HepG2 (cell line): Measurements from ENCODE around the gene PRKCE. TPM values are rescaled to one million over a fixed set of nuclear protein-coding genes. Genes with fewer than 3 reads are reported as not detected.

ENCODE experiments used
- ARNT2 ChIP-seq: sonication (generic); formaldehyde crosslinking; IDR thresholded peaks from 2 replicates; pipeline ENCODE4 v1.8.0; 2022; ENCODE audit warnings: mild to moderate bottlenecking, low read depth, missing genetic modification reagents, moderate library complexity
- HNF4A ChIP-seq: sonication (generic); formaldehyde crosslinking; IDR thresholded peaks from 2 replicates; pipeline ENCODE4 v1.4.0; 2020; ENCODE audit warnings: missing genetic modification reagents
- HOXD1 ChIP-seq: sonication (generic); formaldehyde crosslinking; IDR thresholded peaks from 2 replicates; pipeline ENCODE4 v1.5.0; 2020; ENCODE audit warnings: missing genetic modification reagents
- KLF12 ChIP-seq: sonication (generic); formaldehyde crosslinking; IDR thresholded peaks from 2 replicates; pipeline ENCODE4 v1.4.0; 2020; ENCODE audit warnings: missing genetic modification reagents, borderline replicate concordance
- MED8 ChIP-seq: sonication (generic); formaldehyde crosslinking; IDR thresholded peaks from 2 replicates; pipeline ENCODE4 v1.8.1; 2023; ENCODE audit warnings: mild to moderate bottlenecking, missing genetic modification reagents; ENCODE audit not compliant: insufficient replicate concordance
- NCOA2 ChIP-seq: sonication (generic); formaldehyde crosslinking; IDR thresholded peaks from 2 replicates; pipeline ENCODE4 v1.8.0; 2022; ENCODE audit warnings: inconsistent platforms
- NFE2L1 ChIP-seq: sonication (generic); formaldehyde crosslinking; IDR thresholded peaks from 2 replicates; pipeline ENCODE4 v1.4.0; 2020; ENCODE audit warnings: missing genetic modification reagents, mild to moderate bottlenecking, borderline replicate concordance
- REPIN1 ChIP-seq: sonication (generic); formaldehyde crosslinking; IDR thresholded peaks from 2 replicates; pipeline ENCODE4 v1.8.0; 2022; ENCODE audit warnings: missing genetic modification reagents, low read depth, mild to moderate bottlenecking, borderline replicate concordance
- SRSF9 ChIP-seq: fragments of 200-400 bp; formaldehyde crosslinking; IDR thresholded peaks from 2 replicates; pipeline ENCODE4 v1.6.1; 2018; ENCODE audit warnings: borderline replicate concordance, mild to moderate bottlenecking, low read depth, low read length; ENCODE audit not compliant: insufficient read depth, poor library complexity, severe bottlenecking
- YY1 ChIP-seq: IDR thresholded peaks from 2 replicates; pipeline ENCODE4 v1.6.1; 2011; ENCODE audit warnings: low read length, low read depth, moderate library complexity, mild to moderate bottlenecking; ENCODE audit not compliant: insufficient read depth, insufficient replicate concordance
- ZNF207 ChIP-seq: fragments of 450-650 bp; IDR thresholded peaks from 2 replicates; pipeline ENCODE4 v1.6.1; 2016; ENCODE audit warnings: antibody characterized with exemption, borderline replicate concordance
- ZNF253 ChIP-seq: sonication (generic); formaldehyde crosslinking; IDR thresholded peaks from 2 replicates; pipeline ENCODE4 v1.8.0; 2022; ENCODE audit warnings: mild to moderate bottlenecking, missing genetic modification reagents, borderline replicate concordance
- ZNF274 ChIP-seq: sonication (generic); formaldehyde crosslinking; IDR thresholded peaks from 2 replicates; pipeline ENCODE4 v1.5.1; 2020; ENCODE audit warnings: mild to moderate bottlenecking, missing genetic modification reagents
- ZNF567 ChIP-seq: sonication (generic); formaldehyde crosslinking; IDR thresholded peaks from 2 replicates; pipeline ENCODE4 v1.8.1; 2023; ENCODE audit warnings: mild to moderate bottlenecking, missing genetic modification reagents, borderline replicate concordance
- ZNF607 ChIP-seq: sonication (generic); formaldehyde crosslinking; IDR thresholded peaks from 2 replicates; pipeline ENCODE4 v1.5.1; 2020; ENCODE audit warnings: missing genetic modification reagents, mild to moderate bottlenecking, borderline replicate concordance
- ZNF670 ChIP-seq: sonication (generic); formaldehyde crosslinking; IDR thresholded peaks from 2 replicates; pipeline ENCODE4 v1.8.0; 2022; ENCODE audit warnings: mild to moderate bottlenecking, missing genetic modification reagents, borderline replicate concordance
- polyA plus RNA-seq, 8 experiments: library from polyadenylated mRNA; depleted of rRNA in 3 of 8; stranded (reverse) in 7 of 8; unstranded in 1 of 8; fragments of >200 nt; fragmentation: Illumina TruSeq in 4 of 8; extraction: Trizol in 4 of 8; gene quantifications; 2 replicates each; pipeline versions ENCODE4 v1.2.1 to v1.2.3, GENCODE V29; 2011 to 2016; ENCODE audit warnings: low read depth in 4 of 8, missing spikeins in 1 of 8, mixed read lengths in 1 of 8; ENCODE audit not compliant: insufficient read depth in 1 of 8
- total RNA-seq, 5 experiments: library from RNA; depleted of rRNA; stranded (reverse); fragments of >200 nt; fragmentation: Illumina TruSeq; extraction: Trizol; gene quantifications; 2 replicates each; pipeline ENCODE4 v1.2.3, GENCODE V29; 2016; ENCODE audit warnings: low read depth in 1 of 5
- TF ChIP-seq, protein P1 (sequence below): sonication (generic); formaldehyde crosslinking; IDR thresholded peaks from 2 replicates; pipeline ENCODE4 v1.8.0; 2022; ENCODE audit warnings: missing genetic modification reagents, mild to moderate bottlenecking, moderate library complexity, borderline replicate concordance
- TF ChIP-seq, protein P2 (sequence below): sonication (generic); formaldehyde crosslinking; IDR thresholded peaks from 2 replicates; pipeline ENCODE4 v1.9.0; 2022; ENCODE audit warnings: low read depth, missing genetic modification reagents
- TF ChIP-seq, protein P3 (sequence below): sonication (generic); formaldehyde crosslinking; IDR thresholded peaks from 2 replicates; pipeline ENCODE4 v1.5.0; 2020; ENCODE audit warnings: missing genetic modification reagents
- TF ChIP-seq, protein P4 (sequence below): sonication (generic); formaldehyde crosslinking; IDR thresholded peaks from 2 replicates; pipeline ENCODE4 v1.5.1; 2020; ENCODE audit warnings: mild to moderate bottlenecking, moderate library complexity, missing genetic modification reagents

Gene PRKCE
- total and polyA plus RNA-seq, 2 of the 13 experiments (the other 11 are each of a cell fraction or from before 2014, with no cell fraction given), result 1.0 to 3.9 TPM

DNA sequence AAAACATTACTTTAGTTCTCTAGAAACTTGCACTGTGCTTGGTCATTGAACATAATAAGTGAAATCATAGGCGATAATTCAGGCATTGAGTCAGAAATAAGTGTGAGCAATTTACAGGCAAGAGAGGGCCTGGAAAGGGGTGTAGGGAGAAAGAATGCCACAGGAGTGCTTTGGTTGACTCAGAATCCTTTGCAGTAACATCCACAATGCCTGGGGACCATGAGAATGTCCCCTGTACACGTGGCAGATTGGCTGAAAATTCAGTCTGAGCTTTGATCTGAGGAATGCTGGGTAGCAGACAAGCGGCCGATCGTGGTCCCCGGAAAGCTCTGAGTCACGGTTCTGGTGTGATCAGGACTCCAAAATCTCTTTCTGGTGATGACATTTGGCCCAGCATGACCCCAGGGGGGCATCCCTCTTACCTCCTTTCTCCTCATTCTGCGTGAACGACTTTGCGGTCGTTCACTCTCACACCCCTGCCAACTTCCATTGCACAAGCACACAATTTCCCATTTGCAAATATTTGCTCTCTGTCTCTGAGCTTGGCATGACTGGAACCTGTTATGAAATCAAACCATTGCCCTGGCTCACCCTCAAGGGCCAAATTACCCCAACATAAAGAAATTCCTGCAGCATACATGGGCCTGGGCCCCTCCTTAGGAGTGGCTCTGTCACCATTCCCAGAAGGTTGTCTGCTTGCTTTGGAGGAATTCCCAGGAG, 340.7 kb downstream of the PRKCE start (continued):
- TF ChIP-seq, protein P1, sequence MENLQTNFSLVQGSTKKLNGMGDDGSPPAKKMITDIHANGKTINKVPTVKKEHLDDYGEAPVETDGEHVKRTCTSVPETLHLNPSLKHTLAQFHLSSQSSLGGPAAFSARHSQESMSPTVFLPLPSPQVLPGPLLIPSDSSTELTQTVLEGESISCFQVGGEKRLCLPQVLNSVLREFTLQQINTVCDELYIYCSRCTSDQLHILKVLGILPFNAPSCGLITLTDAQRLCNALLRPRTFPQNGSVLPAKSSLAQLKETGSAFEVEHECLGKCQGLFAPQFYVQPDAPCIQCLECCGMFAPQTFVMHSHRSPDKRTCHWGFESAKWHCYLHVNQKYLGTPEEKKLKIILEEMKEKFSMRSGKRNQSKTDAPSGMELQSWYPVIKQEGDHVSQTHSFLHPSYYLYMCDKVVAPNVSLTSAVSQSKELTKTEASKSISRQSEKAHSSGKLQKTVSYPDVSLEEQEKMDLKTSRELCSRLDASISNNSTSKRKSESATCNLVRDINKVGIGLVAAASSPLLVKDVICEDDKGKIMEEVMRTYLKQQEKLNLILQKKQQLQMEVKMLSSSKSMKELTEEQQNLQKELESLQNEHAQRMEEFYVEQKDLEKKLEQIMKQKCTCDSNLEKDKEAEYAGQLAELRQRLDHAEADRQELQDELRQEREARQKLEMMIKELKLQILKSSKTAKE (CRISPR knock-in tag), result peak; percentile 98
- TF ChIP-seq ZNF207 (no peak), ZNF274 (CRISPR knock-in tag) (no peak), ZNF567 (CRISPR knock-in tag) (no peak), HNF4A (CRISPR knock-in tag) (peak; percentile 88), SRSF9 (no peak), ARNT2 (CRISPR knock-in tag) (peak; percentile 66; the same call in 1 of the 2 replicates), HOXD1 (CRISPR knock-in tag) (peak; percentile 95), REPIN1 (CRISPR knock-in tag) (peak; percentile 82; the same call in 1 of the 2 replicates), ZNF253 (CRISPR knock-in tag) (no peak), YY1 (no peak), ZNF607 (CRISPR knock-in tag) (no peak), ZNF670 (peak; percentile 80), NFE2L1 (CRISPR knock-in tag) (no peak), MED8 (peak; percentile 69), NCOA2 (peak; percentile 94), KLF12 (CRISPR knock-in tag) (no peak)
- TF ChIP-seq, protein P2, sequence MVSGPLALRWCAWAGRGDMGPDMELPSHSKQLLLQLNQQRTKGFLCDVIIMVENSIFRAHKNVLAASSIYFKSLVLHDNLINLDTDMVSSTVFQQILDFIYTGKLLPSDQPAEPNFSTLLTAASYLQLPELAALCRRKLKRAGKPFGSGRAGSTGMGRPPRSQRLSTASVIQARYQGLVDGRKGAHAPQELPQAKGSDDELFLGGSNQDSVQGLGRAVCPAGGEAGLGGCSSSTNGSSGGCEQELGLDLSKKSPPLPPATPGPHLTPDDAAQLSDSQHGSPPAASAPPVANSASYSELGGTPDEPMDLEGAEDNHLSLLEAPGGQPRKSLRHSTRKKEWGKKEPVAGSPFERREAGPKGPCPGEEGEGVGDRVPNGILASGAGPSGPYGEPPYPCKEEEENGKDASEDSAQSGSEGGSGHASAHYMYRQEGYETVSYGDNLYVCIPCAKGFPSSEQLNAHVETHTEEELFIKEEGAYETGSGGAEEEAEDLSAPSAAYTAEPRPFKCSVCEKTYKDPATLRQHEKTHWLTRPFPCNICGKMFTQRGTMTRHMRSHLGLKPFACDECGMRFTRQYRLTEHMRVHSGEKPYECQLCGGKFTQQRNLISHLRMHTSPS, result peak; percentile 98
- TF ChIP-seq, protein P3, sequence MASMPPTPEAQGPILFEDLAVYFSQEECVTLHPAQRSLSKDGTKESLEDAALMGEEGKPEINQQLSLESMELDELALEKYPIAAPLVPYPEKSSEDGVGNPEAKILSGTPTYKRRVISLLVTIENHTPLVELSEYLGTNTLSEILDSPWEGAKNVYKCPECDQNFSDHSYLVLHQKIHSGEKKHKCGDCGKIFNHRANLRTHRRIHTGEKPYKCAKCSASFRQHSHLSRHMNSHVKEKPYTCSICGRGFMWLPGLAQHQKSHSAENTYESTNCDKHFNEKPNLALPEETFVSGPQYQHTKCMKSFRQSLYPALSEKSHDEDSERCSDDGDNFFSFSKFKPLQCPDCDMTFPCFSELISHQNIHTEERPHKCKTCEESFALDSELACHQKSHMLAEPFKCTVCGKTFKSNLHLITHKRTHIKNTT (CRISPR knock-in tag), result no peak
- TF ChIP-seq, protein P4, sequence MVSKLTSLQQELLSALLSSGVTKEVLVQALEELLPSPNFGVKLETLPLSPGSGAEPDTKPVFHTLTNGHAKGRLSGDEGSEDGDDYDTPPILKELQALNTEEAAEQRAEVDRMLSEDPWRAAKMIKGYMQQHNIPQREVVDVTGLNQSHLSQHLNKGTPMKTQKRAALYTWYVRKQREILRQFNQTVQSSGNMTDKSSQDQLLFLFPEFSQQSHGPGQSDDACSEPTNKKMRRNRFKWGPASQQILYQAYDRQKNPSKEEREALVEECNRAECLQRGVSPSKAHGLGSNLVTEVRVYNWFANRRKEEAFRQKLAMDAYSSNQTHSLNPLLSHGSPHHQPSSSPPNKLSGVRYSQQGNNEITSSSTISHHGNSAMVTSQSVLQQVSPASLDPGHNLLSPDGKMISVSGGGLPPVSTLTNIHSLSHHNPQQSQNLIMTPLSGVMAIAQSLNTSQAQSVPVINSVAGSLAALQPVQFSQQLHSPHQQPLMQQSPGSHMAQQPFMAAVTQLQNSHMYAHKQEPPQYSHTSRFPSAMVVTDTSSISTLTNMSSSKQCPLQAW (CRISPR knock-in tag), result no peak
